ENCODE results near the gene CRAT.

- TF ChIP-seq CTCF (IDR thresholded peaks at IDR 0.05) (no peak), POLR2A (IDR thresholded peaks at IDR 0.05) (no peak)
Observed at GRCh38 chr9:129089246-129089645, 21.3 kb downstream of the CRAT start.
